GM12878 (cell line): ENCODE measurements around the gene DUS1L. TPM values are rescaled to one million over a fixed set of nuclear protein-coding genes. Genes with fewer than 3 reads are reported as not detected.
A peak's percentile ranks its signal among the peaks of the same experiment; 100 is the strongest.

ENCODE experiments used
- BACH1 ChIP-seq: fragments of 450-650 bp; IDR thresholded peaks from 2 replicates; pipeline ENCODE4 v1.6.1; 2017; ENCODE audit warnings: mild to moderate bottlenecking, borderline replicate concordance
- CBX3 ChIP-seq: fragments of 200-600 bp; sonication (generic); IDR thresholded peaks from 2 replicates; pipeline ENCODE4 v1.6.1; 2016; ENCODE audit warnings: low read depth, borderline replicate concordance
- CEBPB ChIP-seq, 2 experiments: fragments of 150-350 bp in 1 of 2; IDR thresholded peaks; 2 replicates each; pipeline ENCODE4 v1.6.1; 2012 to 2014; ENCODE audit warnings: low read depth in 2 of 2, low read length in 2 of 2, borderline replicate concordance in 1 of 2, inconsistent platforms in 1 of 2
- EGR1 ChIP-seq, 2 experiments: IDR thresholded peaks; 1 replicate in 1 of 2; 2 replicates in 1 of 2; pipeline ENCODE4 v1.6.1; 2011 to 2012; ENCODE audit warnings: low read depth in 2 of 2, low read length in 2 of 2, borderline replicate concordance in 1 of 2, mild to moderate bottlenecking in 1 of 2, moderate library complexity in 1 of 2
- HDAC2 ChIP-seq: fragments of 200-600 bp; sonication (generic); IDR thresholded peaks from 2 replicates; pipeline ENCODE4 v1.6.1; 2017
- JUNB ChIP-seq: IDR thresholded peaks from 2 replicates; pipeline ENCODE4 v1.6.1; 2016; ENCODE audit warnings: antibody characterized with exemption, mild to moderate bottlenecking
- MEF2A ChIP-seq: IDR thresholded peaks from 2 replicates; pipeline ENCODE4 v1.6.1; 2011; ENCODE audit warnings: low read depth, mild to moderate bottlenecking, low read length, moderate library complexity; ENCODE audit not compliant: insufficient read depth
- MTA3 ChIP-seq: IDR thresholded peaks from 2 replicates; pipeline ENCODE4 v1.6.1; 2012; ENCODE audit warnings: low read length, inconsistent platforms, borderline replicate concordance
- MYB ChIP-seq: fragments of 150-350 bp; IDR thresholded peaks from 2 replicates; pipeline ENCODE4 v1.6.1; 2014; ENCODE audit warnings: mild to moderate bottlenecking, low read depth, low read length, borderline replicate concordance
- NBN ChIP-seq: fragments of 450-650 bp; IDR thresholded peaks from 2 replicates; pipeline ENCODE4 v1.6.1; 2016
- NFXL1 ChIP-seq: fragments of 450-650 bp; IDR thresholded peaks from 2 replicates; pipeline ENCODE4 v1.6.1; 2017; ENCODE audit warnings: antibody characterized with exemption, mild to moderate bottlenecking, borderline replicate concordance
- PML ChIP-seq: IDR thresholded peaks from 2 replicates; pipeline ENCODE4 v1.6.1; 2012; ENCODE audit warnings: low read length, inconsistent platforms
- RFX5 ChIP-seq: IDR thresholded peaks from 2 replicates; pipeline ENCODE4 v1.6.1; 2011; ENCODE audit warnings: low read depth, low read length, improper control_type of control experiment
- SMC3 ChIP-seq: IDR thresholded peaks from 2 replicates; pipeline ENCODE4 v1.6.1; 2011; ENCODE audit warnings: low read length, improper control_type of control experiment, borderline replicate concordance
- TCF7 ChIP-seq: IDR thresholded peaks from 2 replicates; pipeline ENCODE4 v1.6.1; 2014; ENCODE audit warnings: antibody characterized with exemption, borderline replicate concordance
- ZNF207 ChIP-seq: fragments of 450-650 bp; IDR thresholded peaks from 2 replicates; pipeline ENCODE4 v1.6.1; 2014; ENCODE audit warnings: antibody characterized with exemption, mild to moderate bottlenecking, borderline replicate concordance
- polyA plus RNA-seq, 11 experiments: library from polyadenylated mRNA; depleted of rRNA in 4 of 11; unstranded in 6 of 11; stranded (reverse) in 5 of 11; fragments of >200 nt; fragmentation: Nextera tagmentation in 4 of 11; fragmentation: Illumina TruSeq in 1 of 11; extraction: Ambion mirVana in 4 of 11; extraction: Trizol in 1 of 11; gene quantifications; 1 replicate in 1 of 11; 2 replicates in 10 of 11; pipeline versions ENCODE4 v1.2.1 to v1.2.3, GENCODE V29; 2011 to 2016; ENCODE audit warnings: inconsistent platforms in 2 of 11, missing spikeins in 2 of 11, low read depth in 1 of 11
- total RNA-seq, 4 experiments: library from RNA; depleted of rRNA in 3 of 4; stranded (reverse); fragments of >200 nt in 3 of 4; fragmentation: Illumina TruSeq in 1 of 4; extraction: Trizol in 1 of 4; gene quantifications; 2 replicates each; pipeline versions ENCODE4 v1.2.1 to v1.2.3, GENCODE V29; 2013 to 2021
- TF ChIP-seq, protein P1 (sequence below): fragments of 450-650 bp; IDR thresholded peaks from 2 replicates; pipeline ENCODE4 v1.6.1; 2017; ENCODE audit warnings: antibody characterized with exemption, mild to moderate bottlenecking, moderate library complexity
- TF ChIP-seq, protein P2 (sequence below): fragments of 450-650 bp; IDR thresholded peaks from 2 replicates; pipeline ENCODE4 v1.6.1; 2018; ENCODE audit warnings: borderline replicate concordance, mild to moderate bottlenecking; ENCODE audit not compliant: partially characterized antibody
- TF ChIP-seq, protein P3 (sequence below): IDR thresholded peaks from 2 replicates; pipeline ENCODE4 v1.6.1; 2012; ENCODE audit warnings: low read length, inconsistent platforms
- TF ChIP-seq, protein P4 (sequence below): fragments of 450-650 bp; IDR thresholded peaks from 2 replicates; pipeline ENCODE4 v1.6.1; 2017; ENCODE audit warnings: mild to moderate bottlenecking
- TF ChIP-seq, protein P5 (sequence below): fragments of 450-650 bp; IDR thresholded peaks from 2 replicates; pipeline ENCODE4 v1.6.1; 2014; ENCODE audit warnings: mild to moderate bottlenecking

The DUS1L gene
- total and polyA plus RNA-seq, 10 of the 15 experiments (the other 5 are each of a cell fraction or from before 2014, with no cell fraction given), result 6.1 to 157 (median 44.5) TPM

DNA sequence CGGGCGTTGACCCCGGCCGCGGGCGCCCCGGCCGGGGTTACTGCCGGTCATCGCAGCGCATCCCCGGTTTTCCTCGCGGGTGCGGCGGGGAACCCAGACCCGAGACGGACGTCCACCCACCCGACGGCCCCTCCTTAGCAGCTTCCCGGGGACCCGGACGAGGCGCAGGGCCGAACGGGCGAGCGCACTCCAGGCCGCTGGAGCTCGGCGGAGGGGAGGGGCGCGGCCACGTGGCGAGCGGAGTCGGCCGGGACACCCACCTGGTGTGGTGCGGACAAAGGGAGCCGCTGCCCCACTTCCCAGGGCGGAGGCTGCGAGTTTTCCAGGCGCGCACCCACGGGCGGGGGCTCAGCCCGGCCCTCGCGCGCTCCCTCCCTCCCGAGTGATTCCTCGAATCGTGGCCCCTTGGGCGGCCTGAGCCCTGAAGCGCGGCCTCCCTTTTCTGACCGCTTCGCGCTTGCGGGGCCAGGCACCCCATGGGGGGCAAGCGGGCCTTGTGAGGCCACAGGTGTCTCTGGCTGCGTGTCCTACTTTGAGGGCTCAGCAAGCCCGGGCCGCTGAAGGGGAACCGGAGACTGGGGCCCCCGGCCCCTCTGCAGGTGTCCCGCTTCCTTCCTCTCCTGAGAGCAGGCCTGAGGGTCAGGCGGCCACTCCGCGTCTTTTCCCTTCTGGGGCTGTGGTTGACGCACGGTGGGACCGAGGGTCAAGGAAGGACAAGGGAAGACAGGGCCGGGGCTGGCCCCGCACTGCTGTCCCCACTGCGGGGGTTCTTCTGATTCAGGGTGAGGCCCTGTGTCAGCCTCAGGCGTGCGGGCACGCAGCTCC, 33.5 kb upstream of the DUS1L start (continued):
- TF ChIP-seq, protein P1, sequence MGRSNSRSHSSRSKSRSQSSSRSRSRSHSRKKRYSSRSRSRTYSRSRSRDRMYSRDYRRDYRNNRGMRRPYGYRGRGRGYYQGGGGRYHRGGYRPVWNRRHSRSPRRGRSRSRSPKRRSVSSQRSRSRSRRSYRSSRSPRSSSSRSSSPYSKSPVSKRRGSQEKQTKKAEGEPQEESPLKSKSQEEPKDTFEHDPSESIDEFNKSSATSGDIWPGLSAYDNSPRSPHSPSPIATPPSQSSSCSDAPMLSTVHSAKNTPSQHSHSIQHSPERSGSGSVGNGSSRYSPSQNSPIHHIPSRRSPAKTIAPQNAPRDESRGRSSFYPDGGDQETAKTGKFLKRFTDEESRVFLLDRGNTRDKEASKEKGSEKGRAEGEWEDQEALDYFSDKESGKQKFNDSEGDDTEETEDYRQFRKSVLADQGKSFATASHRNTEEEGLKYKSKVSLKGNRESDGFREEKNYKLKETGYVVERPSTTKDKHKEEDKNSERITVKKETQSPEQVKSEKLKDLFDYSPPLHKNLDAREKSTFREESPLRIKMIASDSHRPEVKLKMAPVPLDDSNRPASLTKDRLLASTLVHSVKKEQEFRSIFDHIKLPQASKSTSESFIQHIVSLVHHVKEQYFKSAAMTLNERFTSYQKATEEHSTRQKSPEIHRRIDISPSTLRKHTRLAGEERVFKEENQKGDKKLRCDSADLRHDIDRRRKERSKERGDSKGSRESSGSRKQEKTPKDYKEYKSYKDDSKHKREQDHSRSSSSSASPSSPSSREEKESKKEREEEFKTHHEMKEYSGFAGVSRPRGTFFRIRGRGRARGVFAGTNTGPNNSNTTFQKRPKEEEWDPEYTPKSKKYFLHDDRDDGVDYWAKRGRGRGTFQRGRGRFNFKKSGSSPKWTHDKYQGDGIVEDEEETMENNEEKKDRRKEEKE, result no peak
- TF ChIP-seq CBX3, result no peak
- TF ChIP-seq MEF2A, result no peak
- TF ChIP-seq BACH1, result peak; percentile 59
- TF ChIP-seq, protein P2, sequence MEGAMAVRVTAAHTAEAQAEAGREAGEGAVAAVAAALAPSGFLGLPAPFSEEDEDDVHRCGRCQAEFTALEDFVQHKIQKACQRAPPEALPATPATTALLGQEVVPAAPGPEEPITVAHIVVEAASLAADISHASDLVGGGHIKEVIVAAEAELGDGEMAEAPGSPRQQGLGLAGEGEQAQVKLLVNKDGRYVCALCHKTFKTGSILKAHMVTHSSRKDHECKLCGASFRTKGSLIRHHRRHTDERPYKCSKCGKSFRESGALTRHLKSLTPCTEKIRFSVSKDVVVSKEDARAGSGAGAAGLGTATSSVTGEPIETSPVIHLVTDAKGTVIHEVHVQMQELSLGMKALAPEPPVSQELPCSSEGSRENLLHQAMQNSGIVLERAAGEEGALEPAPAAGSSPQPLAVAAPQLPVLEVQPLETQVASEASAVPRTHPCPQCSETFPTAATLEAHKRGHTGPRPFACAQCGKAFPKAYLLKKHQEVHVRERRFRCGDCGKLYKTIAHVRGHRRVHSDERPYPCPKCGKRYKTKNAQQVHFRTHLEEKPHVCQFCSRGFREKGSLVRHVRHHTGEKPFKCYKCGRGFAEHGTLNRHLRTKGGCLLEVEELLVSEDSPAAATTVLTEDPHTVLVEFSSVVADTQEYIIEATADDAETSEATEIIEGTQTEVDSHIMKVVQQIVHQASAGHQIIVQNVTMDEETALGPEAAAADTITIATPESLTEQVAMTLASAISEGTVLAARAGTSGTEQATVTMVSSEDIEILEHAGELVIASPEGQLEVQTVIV, result no peak
- no peak for TF ChIP-seq JUNB
- TF ChIP-seq NFXL1, result no peak
- no peak for TF ChIP-seq CEBPB (IDR thresholded peaks at IDR 0.05; ENCODE audit: borderline replicate concordance in 1 of 2, low read depth in 2 of 2, low read length in 2 of 2)
- TF ChIP-seq TCF7, result no peak
- no peak for TF ChIP-seq RFX5
- TF ChIP-seq, protein P3, sequence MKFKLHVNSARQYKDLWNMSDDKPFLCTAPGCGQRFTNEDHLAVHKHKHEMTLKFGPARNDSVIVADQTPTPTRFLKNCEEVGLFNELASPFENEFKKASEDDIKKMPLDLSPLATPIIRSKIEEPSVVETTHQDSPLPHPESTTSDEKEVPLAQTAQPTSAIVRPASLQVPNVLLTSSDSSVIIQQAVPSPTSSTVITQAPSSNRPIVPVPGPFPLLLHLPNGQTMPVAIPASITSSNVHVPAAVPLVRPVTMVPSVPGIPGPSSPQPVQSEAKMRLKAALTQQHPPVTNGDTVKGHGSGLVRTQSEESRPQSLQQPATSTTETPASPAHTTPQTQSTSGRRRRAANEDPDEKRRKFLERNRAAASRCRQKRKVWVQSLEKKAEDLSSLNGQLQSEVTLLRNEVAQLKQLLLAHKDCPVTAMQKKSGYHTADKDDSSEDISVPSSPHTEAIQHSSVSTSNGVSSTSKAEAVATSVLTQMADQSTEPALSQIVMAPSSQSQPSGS, result no peak
- no peak for TF ChIP-seq SMC3
- TF ChIP-seq, protein P4, sequence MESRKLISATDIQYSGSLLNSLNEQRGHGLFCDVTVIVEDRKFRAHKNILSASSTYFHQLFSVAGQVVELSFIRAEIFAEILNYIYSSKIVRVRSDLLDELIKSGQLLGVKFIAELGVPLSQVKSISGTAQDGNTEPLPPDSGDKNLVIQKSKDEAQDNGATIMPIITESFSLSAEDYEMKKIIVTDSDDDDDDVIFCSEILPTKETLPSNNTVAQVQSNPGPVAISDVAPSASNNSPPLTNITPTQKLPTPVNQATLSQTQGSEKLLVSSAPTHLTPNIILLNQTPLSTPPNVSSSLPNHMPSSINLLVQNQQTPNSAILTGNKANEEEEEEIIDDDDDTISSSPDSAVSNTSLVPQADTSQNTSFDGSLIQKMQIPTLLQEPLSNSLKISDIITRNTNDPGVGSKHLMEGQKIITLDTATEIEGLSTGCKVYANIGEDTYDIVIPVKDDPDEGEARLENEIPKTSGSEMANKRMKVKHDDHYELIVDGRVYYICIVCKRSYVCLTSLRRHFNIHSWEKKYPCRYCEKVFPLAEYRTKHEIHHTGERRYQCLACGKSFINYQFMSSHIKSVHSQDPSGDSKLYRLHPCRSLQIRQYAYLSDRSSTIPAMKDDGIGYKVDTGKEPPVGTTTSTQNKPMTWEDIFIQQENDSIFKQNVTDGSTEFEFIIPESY, result no peak
- TF ChIP-seq EGR1 (IDR thresholded peaks at IDR 0.05; ENCODE audit: borderline replicate concordance in 1 of 2, low read depth in 2 of 2, low read length in 2 of 2), result 0 out of 3 replicates have a peak, but pooled peaks of 1 of the 2 experiments have one; percentile 8
- TF ChIP-seq MTA3, result no peak
- no peak for TF ChIP-seq MYB
- TF ChIP-seq ZNF207, result peak; percentile 14; the same call in 1 of the 2 replicates
- TF ChIP-seq, protein P5, sequence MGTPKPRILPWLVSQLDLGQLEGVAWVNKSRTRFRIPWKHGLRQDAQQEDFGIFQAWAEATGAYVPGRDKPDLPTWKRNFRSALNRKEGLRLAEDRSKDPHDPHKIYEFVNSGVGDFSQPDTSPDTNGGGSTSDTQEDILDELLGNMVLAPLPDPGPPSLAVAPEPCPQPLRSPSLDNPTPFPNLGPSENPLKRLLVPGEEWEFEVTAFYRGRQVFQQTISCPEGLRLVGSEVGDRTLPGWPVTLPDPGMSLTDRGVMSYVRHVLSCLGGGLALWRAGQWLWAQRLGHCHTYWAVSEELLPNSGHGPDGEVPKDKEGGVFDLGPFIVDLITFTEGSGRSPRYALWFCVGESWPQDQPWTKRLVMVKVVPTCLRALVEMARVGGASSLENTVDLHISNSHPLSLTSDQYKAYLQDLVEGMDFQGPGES, result no peak
- TF ChIP-seq PML, result no peak
- no peak for TF ChIP-seq HDAC2
- TF ChIP-seq NBN, result no peak
